Pancreas (tissue), 10 donors: ENCODE data around the gene LDAH. TPM values are rescaled to one million over a fixed set of nuclear protein-coding genes. Genes with fewer than 3 reads are reported as not detected.

Experiments
- ATAC-seq, 4 donors: fragments of 200-7000 bp; cut with Tn5 transposase; one replicate each; pipeline versions ENCODE4 v1.8.0 to v1.9.1; 2020; ENCODE audit warnings: mild to moderate bottlenecking in 4 of 4, moderate library complexity in 4 of 4
- DNase-seq, 6 donors: peaks; one replicate each; pipeline ENCODE4 v3.0.0-alpha.2; 2020
- FAIRE-seq: peaks from 2 replicates; lab custom pipeline; 2012; peaks lifted over from hg19 to GRCh38; lab: Jason Lieb, UNC
- H3K27ac ChIP-seq, 4 donors: fragments of 200-600 bp; sonication (generic); 1 replicate in 3 of 4; 2 replicates in 1 of 4; pipeline versions ENCODE4 v1.5.0 to v1.8.0; 2020
- H3K27me3 ChIP-seq, 4 donors: fragments of 200-600 bp; one replicate each; pipeline ENCODE4 v1.8.0; 2021
- H3K36me3 ChIP-seq, 3 donors: fragments of 200-600 bp; sonication (generic) in 1 of 3; one replicate each; pipeline versions ENCODE4 v1.5.0 to v1.8.0; 2020 to 2021
- H3K4me1 ChIP-seq, 3 donors: fragments of 200-600 bp; one replicate each; pipeline ENCODE4 v1.8.0; 2021
- H3K4me3 ChIP-seq, 4 donors: fragments of 200-600 bp; sonication (generic) in 2 of 4; one replicate each; pipeline versions ENCODE4 v1.5.0 to v1.8.0; 2020 to 2021
- H3K9me3 ChIP-seq, 4 donors: fragments of 200-600 bp; one replicate each; pipeline ENCODE4 v1.8.0; 2021
- CTCF ChIP-seq, 4 donors: fragments of 200-600 bp; sonication (generic) in 3 of 4; IDR thresholded peaks; one replicate each; pipeline versions ENCODE4 v1.5.0 to v1.8.0; 2021; ENCODE audit warnings: antibody characterized with exemption in 4 of 4
- WGBS, 2 donors: extraction: QIAGEN DNeasy Blood & Tissue Kit; methylation state at CpG; one replicate each; pipeline ENCODE4 v1.1.7; 2013; 5-methylcytosine and 5-hydroxymethylcytosine counted together
- intact Hi-C, 3 donors: fragments of 100-400 bp; cut with DNase I; formaldehyde crosslinking; loops; one replicate each; pipeline versions ENCODE4 v1.11.1 to v1.14.2; 2022
- polyA plus RNA-seq, 2 donors: library from polyadenylated mRNA; stranded (reverse); fragments of 200-250 nt; gene quantifications; one replicate each; pipeline ENCODE4 v1.2.3, GENCODE V29; 2013
- total RNA-seq, 6 donors: library from RNA; stranded (reverse); fragmentation: NEBNext Ultra II Directional in 4 of 6; extraction: Animal tissue kit (Norgen Biotek cat#: 25700) in 4 of 6; gene quantifications; one replicate each; pipeline versions ENCODE4 v1.2.1 to v1.2.4, GENCODE V29; 2021 to 2023
- donor health status: healthy with polysubstance abuse.
- donor health status: DM: no; HTN: no; CAD: no; lungs with moderate emphysema.
- donor health status: DM: no; HTN: no; CAD: no.
- donor health status: control.
- donor health status: control.
- donor health status: Bipolar disorder and iron deficiency.
- donor health status: DM: yes; HTN: yes; CAD: no.
- donor health status: DM: no; HTN: no; CAD: no.
- donor health status: DM: no; HTN: no; CAD: no.
- donor health status: DM: yes; HTN: yes; CAD: no.

Gene LDAH
- total and polyA plus RNA-seq, 8 donors, result 2.5 to 9.1 (median 5.4) TPM

GRCh38 chr2:20668451-20668850 is 154.4 kb downstream of the LDAH start:
- peaks cover 0 to 31% (median 8%) of the 10 kb centered on the region in 4 donors for H3K27me3 ChIP-seq
- H3K9me3 ChIP-seq, result no peaks in the 10 kb centered on the region
- WGBS, 2 donors, result 86 to 90% methylated on average over 6 of the region's 6 CpGs
- no peak overlapping the region for H3K4me3 ChIP-seq
- FAIRE-seq (no peak), DNase-seq (no peak), ATAC-seq (no peak)
- no peak overlapping the region for H3K27ac ChIP-seq
- no peaks in the 10 kb centered on the region for H3K36me3 ChIP-seq
- no peaks in the 10 kb centered on the region for H3K4me1 ChIP-seq
- TF ChIP-seq CTCF (IDR thresholded peaks at IDR 0.05), result no peak
- intact Hi-C loops, result loop anchor here in 2 of 3 donors (5.0 to 10.0 kb wide), 3 partner anchors 86 to 299 kb away; no protein-coding TSS in a partner anchor

GRCh38 chr2:20667531-20668401 is 155.1 kb downstream of the LDAH start:
- 26 to 27% methylated on average over 39 of the region's 39 CpGs for WGBS, 2 donors
- DNase-seq, result no peak

GRCh38 chr2:20667151-20667530 is 155.8 kb downstream of the LDAH start:
- DNase-seq (no peak), FAIRE-seq (no peak), ATAC-seq (peak in 3 of 4 donors; percentile 5 to 36 (median 11))
- Histone ChIP-seq H3K27me3 (peaks cover 0 to 25% (median 8%) of the 10 kb centered on the region in 4 donors), H3K9me3 (no peaks in the 10 kb centered on the region), H3K36me3 (no peaks in the 10 kb centered on the region), H3K4me1 (no peaks in the 10 kb centered on the region), H3K27ac (no peak overlapping the region), H3K4me3 (peak overlapping the region; percentile 7 to 46 (median 22))
- intact Hi-C loops, result loop anchor here in 2 of 3 donors (5.0 to 10.0 kb wide), 3 partner anchors 88 to 300 kb away; no protein-coding TSS in a partner anchor
- TF ChIP-seq CTCF (IDR thresholded peaks at IDR 0.05), result no peak
- WGBS, 2 donors, result 0 to 1% methylated on average over 6 to 62 of the region's 62 CpGs

More at GRCh38 chr2:20667531-20668401, 155.1 kb downstream of the LDAH start:
- FAIRE-seq (no peak), ATAC-seq (peak in 1 of 4 donors; percentile 5)
- Histone ChIP-seq H3K9me3 (no peaks in the 10 kb centered on the region), H3K4me3 (peak overlapping the region in 2 of 4 donors; percentile 36 to 46), H3K36me3 (no peaks in the 10 kb centered on the region), H3K27me3 (peaks cover 0 to 25% (median 8%) of the 10 kb centered on the region in 4 donors), H3K4me1 (no peaks in the 10 kb centered on the region), H3K27ac (no peak overlapping the region)
- no peak for TF ChIP-seq CTCF (IDR thresholded peaks at IDR 0.05)
- intact Hi-C loops, result loop anchor here in 2 of 3 donors (5.0 to 10.0 kb wide), 3 partner anchors 87 to 300 kb away; no protein-coding TSS in a partner anchor

- H3K9me3 ChIP-seq, result no peaks in the 10 kb centered on the region
- DNase-seq (peak in 2 of 6 donors; percentile 64 to 82), FAIRE-seq (no peak), ATAC-seq (peak; percentile 20 to 61 (median 46))
- no peaks in the 10 kb centered on the region for H3K4me1 ChIP-seq
- peak within 1 kb of the TSS; percentile 7 to 46 (median 22) for H3K4me3 ChIP-seq
- intact Hi-C loops, result loop anchor here in 2 of 3 donors (5.0 to 10.0 kb wide), 3 partner anchors 88 to 301 kb away; no protein-coding TSS in a partner anchor
- TF ChIP-seq CTCF (IDR thresholded peaks at IDR 0.05), result peak in 1 of 4 donors; percentile 7
- H3K36me3 ChIP-seq, result no peaks in the 10 kb centered on the region
- H3K27me3 ChIP-seq, result peaks cover 0 to 21% (median 8%) of the 10 kb centered on the region in 4 donors
- WGBS, 2 donors, result 2% methylated on average over 52 to 85 of the region's 86 CpGs
- peak within 1 kb of the TSS in 1 of 4 donors; percentile 5 for H3K27ac ChIP-seq
These were observed 156.4 kb downstream of the LDAH start, which contains the start of gene GDF7 for GRCh38 chr2:20666304-20667150. Gene GDF7 (plus strand): TSS chr2:20667144. CDS start chr2:20667240, 96 bp downstream.
